ENCODE measurements around the gene ZBTB24.

GRCh38 chr6:109442393-109442924 lies 40.6 kb downstream of the ZBTB24 start:
- TF ChIP-seq CTCF (IDR thresholded peaks at IDR 0.05) (no peak), POLR2A (IDR thresholded peaks at IDR 0.05) (no peak), POLR2AphosphoS5 (IDR thresholded peaks at IDR 0.05) (no peak), EP300 (IDR thresholded peaks at IDR 0.05) (no peak)
